CD4-positive, alpha-beta T cell (primary cell): ENCODE data around the gene TSKU. TPM values are rescaled to one million over a fixed set of nuclear protein-coding genes. Genes with fewer than 3 reads are reported as not detected.

Source experiments
- ATAC-seq: fragments of 200-7000 bp; cut with Tn5 transposase; one replicate; pipeline ENCODE4 v1.10.0; 2022; ENCODE audit warnings: mild to moderate bottlenecking; ENCODE audit not compliant: poor library complexity
- CTCF ChIA-PET: fragments of 350-600 bp; sonication (Branson Sonifier 250); formaldehyde crosslinking; loops from one replicate; lab custom pipeline; 2021; ENCODE audit warnings: antibody characterized with exemption, inconsistent platforms; lab: Charles Lee
- POLR2A ChIA-PET: fragments of 350-600 bp; sonication (Branson Sonifier 250); formaldehyde crosslinking; loops from one replicate; lab custom pipeline; 2021; ENCODE audit warnings: antibody characterized with exemption, inconsistent platforms; lab: Charles Lee
- DNase-seq, 14 experiments: peaks; one replicate each; pipeline ENCODE4 v3.0.0-alpha.2; 2013 to 2020; ENCODE audit warnings: mixed read lengths in 2 of 14
- H3K27ac ChIP-seq, 2 donors: one replicate each; pipeline versions ENCODE4 v1.5.1 to v1.7.0; 2013; ENCODE audit warnings: low read length in 2 of 2, low read depth in 1 of 2, mild to moderate bottlenecking in 1 of 2
- H3K27me3 ChIP-seq, 2 experiments: 1 replicate in 1 of 2; 2 replicates in 1 of 2; pipeline versions ENCODE4 v1.6.1 to v1.7.0; 2013; ENCODE audit warnings: low read length in 2 of 2, control low read depth in 1 of 2, mild to moderate bottlenecking in 1 of 2, moderate library complexity in 1 of 2; ENCODE audit not compliant: insufficient read depth in 2 of 2, control insufficient read depth in 1 of 2
- H3K36me3 ChIP-seq: one replicate; pipeline ENCODE4 v1.6.1; 2013; ENCODE audit warnings: low read length, control low read depth; ENCODE audit not compliant: insufficient read depth
- H3K4me1 ChIP-seq: one replicate; pipeline ENCODE4 v1.6.1; 2013; ENCODE audit warnings: low read length, control low read depth; ENCODE audit not compliant: insufficient read depth
- H3K4me3 ChIP-seq: one replicate; pipeline ENCODE4 v1.5.1; 2013; ENCODE audit warnings: mild to moderate bottlenecking, low read length, moderate library complexity
- H3K9me3 ChIP-seq, 2 experiments: 1 replicate in 1 of 2; 2 replicates in 1 of 2; pipeline versions ENCODE4 v1.6.1 to v1.7.0; 2013; ENCODE audit warnings: low read length in 2 of 2, mild to moderate bottlenecking in 2 of 2, control low read depth in 1 of 2, moderate library complexity in 1 of 2; ENCODE audit not compliant: control insufficient read depth in 1 of 2, insufficient read depth in 1 of 2
- H3K27ac Mint-ChIP-seq: one replicate; pipeline ENCODE4 v1.8.0; 2020; ENCODE audit warnings: mixed read lengths
- H3K27me3 Mint-ChIP-seq: one replicate; pipeline ENCODE4 v1.8.0; 2021; ENCODE audit warnings: mixed read lengths
- H3K36me3 Mint-ChIP-seq: one replicate; pipeline ENCODE4 v1.8.0; 2021; ENCODE audit warnings: low read depth, mixed read lengths
- H3K4me1 Mint-ChIP-seq: one replicate; pipeline ENCODE4 v1.8.0; 2021; ENCODE audit warnings: low read depth, mixed read lengths
- H3K4me3 Mint-ChIP-seq: one replicate; pipeline ENCODE4 v1.8.0; 2020; ENCODE audit warnings: mild to moderate bottlenecking, mixed read lengths
- H3K9me3 Mint-ChIP-seq: one replicate; pipeline ENCODE4 v1.8.0; 2020; ENCODE audit warnings: mixed read lengths
- CTCF ChIP-seq: fragments of 200-600 bp; IDR thresholded peaks from one replicate; pipeline ENCODE4 v1.8.0; 2022; ENCODE audit warnings: antibody characterized with exemption, mild to moderate bottlenecking
- intact Hi-C, 2 experiments: fragments of 100-400 bp; cut with DNase I in 1 of 2; cut with micrococcal nuclease in 1 of 2; formaldehyde crosslinking; loops; one replicate each; pipeline versions ENCODE4 v1.15.1 to v1.9.0; 2023 to 2025; cut with DNase I, micrococcal nuclease
- total RNA-seq, 174 experiments: library from RNA in 2 of 174; stranded (reverse) in 2 of 174; gene quantifications; one replicate each; pipeline ENCODE4 v1.2.3 and lab custom pipeline; 2021 to 2026

Gene TSKU
- total RNA-seq, 2 experiments from 2014 or later, result 0.06 TPM; not detected in 1

DNA sequence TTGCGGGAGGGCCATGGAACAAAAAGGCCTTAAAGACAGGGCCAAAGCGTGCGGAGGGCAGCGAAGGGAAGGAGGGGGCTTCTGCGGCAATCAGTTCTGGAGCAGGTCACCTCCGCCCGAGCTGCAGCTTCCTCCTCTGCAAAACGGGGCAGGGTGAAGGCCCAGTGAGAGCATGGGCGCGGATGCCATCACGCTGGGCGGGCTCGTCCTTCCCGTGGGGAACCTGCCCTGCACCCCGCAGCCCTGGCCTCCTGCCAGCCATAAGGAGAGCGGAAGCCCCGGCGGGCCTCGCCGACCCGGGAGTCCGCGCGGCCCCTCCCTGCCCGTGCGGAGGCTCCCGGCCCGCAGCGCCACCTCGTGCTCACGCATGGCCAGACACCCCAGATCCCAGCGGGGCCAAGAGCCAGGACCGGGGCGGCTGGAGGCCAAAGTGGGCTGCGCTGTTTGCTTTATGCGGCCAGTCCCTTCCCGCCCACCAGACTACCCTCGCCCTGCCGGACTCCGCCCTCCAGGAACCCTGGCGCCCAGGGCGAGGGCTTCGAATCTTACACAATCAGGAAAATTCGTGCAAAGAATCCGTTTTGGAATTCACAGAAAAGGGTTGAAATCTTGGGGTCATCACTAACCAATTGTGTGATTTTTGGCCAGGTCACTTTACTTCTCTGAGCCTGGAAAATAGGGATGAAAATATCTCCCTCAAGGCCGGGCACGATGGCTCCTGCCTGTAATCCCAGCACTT, 16.1 kb downstream of the TSKU start:
- intact Hi-C loops, result loop anchor here (1.0 kb wide), 1 partner anchor 65 kb away; no protein-coding TSS in a partner anchor
- DNase-seq, result peak; percentile 52 to 88 (median 70)
- Histone ChIP-seq H3K9me3 (no peaks in the 10 kb centered on the region), H3K4me3 (peak overlapping the region; percentile 41), H3K27ac (no peak overlapping the region), H3K36me3 (no peaks in the 10 kb centered on the region), H3K27me3 (peaks cover 0 to under 1% of the 10 kb centered on the region in 2 experiments), H3K4me1 (peaks cover 26% of the 10 kb centered on the region)
- peaks cover 16% of the 10 kb centered on the region for H3K4me1 Mint-ChIP-seq
- peak overlapping the region; percentile 7 for H3K4me3 Mint-ChIP-seq
- ChIA-PET POLR2A (no interaction called here), CTCF (interaction anchor here (0.6 to 1.3 kb wide), 3 partner anchors 65 to 591 kb away, joined by 3 to 6 read pairs (median 4); no protein-coding TSS in a partner anchor)
- peak; percentile 86 for TF ChIP-seq CTCF
- no peaks in the 10 kb centered on the region for H3K27me3 Mint-ChIP-seq
- no peaks in the 10 kb centered on the region for H3K36me3 Mint-ChIP-seq
- ATAC-seq, result peak; percentile 82
- H3K9me3 Mint-ChIP-seq, result no peaks in the 10 kb centered on the region
- H3K27ac Mint-ChIP-seq, result no peak overlapping the region

GRCh38 chr11:76800466-76801200, 17.5 kb downstream of the TSKU start:
- Histone ChIP-seq H3K9me3 (no peaks in the 10 kb centered on the region), H3K4me1 (peaks cover 34% of the 10 kb centered on the region), H3K27me3 (peaks cover 0 to 2% of the 10 kb centered on the region in 2 experiments), H3K4me3 (no peak overlapping the region), H3K27ac (no peak overlapping the region), H3K36me3 (no peaks in the 10 kb centered on the region)
- intact Hi-C loops, result no loop called here
- no peak for DNase-seq
- H3K36me3 Mint-ChIP-seq, result no peaks in the 10 kb centered on the region
- peaks cover 25% of the 10 kb centered on the region for H3K4me1 Mint-ChIP-seq
- peaks cover 5% of the 10 kb centered on the region for H3K27me3 Mint-ChIP-seq
- H3K9me3 Mint-ChIP-seq, result no peaks in the 10 kb centered on the region
- no peak overlapping the region for H3K4me3 Mint-ChIP-seq
- no peak overlapping the region for H3K27ac Mint-ChIP-seq
- ChIA-PET POLR2A (no interaction called here), CTCF (interaction anchor here (0.7 to 1.2 kb wide), 2 partner anchors 66 to 119 kb away, joined by 3 to 6 read pairs; no protein-coding TSS in a partner anchor)
- no peak for TF ChIP-seq CTCF
- no peak for ATAC-seq

GRCh38 chr11:76801225-76801624, 18.1 kb downstream of the TSKU start:
- intact Hi-C loops, result no loop called here
- ChIA-PET CTCF (no interaction called here), POLR2A (no interaction called here)
- H3K9me3 Mint-ChIP-seq, result no peaks in the 10 kb centered on the region
- H3K27me3 Mint-ChIP-seq, result peaks cover 11% of the 10 kb centered on the region
- Histone ChIP-seq H3K27me3 (peaks cover 0 to 2% of the 10 kb centered on the region in 2 experiments), H3K36me3 (no peaks in the 10 kb centered on the region), H3K27ac (no peak overlapping the region), H3K9me3 (no peaks in the 10 kb centered on the region), H3K4me1 (peaks cover 34% of the 10 kb centered on the region), H3K4me3 (no peak overlapping the region)
- no peaks in the 10 kb centered on the region for H3K36me3 Mint-ChIP-seq
- H3K27ac Mint-ChIP-seq, result no peak overlapping the region
- H3K4me1 Mint-ChIP-seq, result peaks cover 30% of the 10 kb centered on the region
- TF ChIP-seq CTCF, result no peak
- DNase-seq (no peak), ATAC-seq (no peak)
- H3K4me3 Mint-ChIP-seq, result no peak overlapping the region
